ENCODE results near the gene LHX4.

Gene LHX4

GRCh38 chr1:180299479-180300221 lies 69.6 kb downstream of the LHX4 start:
- no peak for DNase-seq (ENCODE audit: low read depth in 3 of 3)

- DNase-seq (ENCODE audit: low read depth in 3 of 3) = no peak
These were observed 71.2 kb downstream of the LHX4 start for GRCh38 chr1:180301135-180301742.

- DNase-seq (ENCODE audit: low read depth in 3 of 3) = no peak
These were observed 79.3 kb downstream of the LHX4 start for GRCh38 chr1:180309338-180309737.

- no peak for DNase-seq (ENCODE audit: low read depth in 3 of 3)
These were observed 80.0 kb downstream of the LHX4 start for GRCh38 chr1:180310095-180310494.

GRCh38 chr1:180311011-180311730 lies 81.1 kb downstream of the LHX4 start:
- DNase-seq (ENCODE audit: low read depth in 3 of 3) = no peak

- DNase-seq (ENCODE audit: low read depth in 3 of 3) = no peak
These were observed 82.9 kb downstream of the LHX4 start for GRCh38 chr1:180312926-180313325.

- DNase-seq (ENCODE audit: low read depth in 3 of 3) = no peak
These were observed 97.0 kb downstream of the LHX4 start for GRCh38 chr1:180327089-180327488.

All from stimulated activated CD4-positive, alpha-beta T cell treated with anti-CD3 and anti-CD28 coated beads, TNF-alpha, amount 100 ng/mL, for 4 hours (primary cell).